ENCODE results near the gene ENTPD7.
"Not testable (repeated sequence)": the region's sequence is repeated elsewhere in the genome, so short reads cannot be mapped to it uniquely, and the experiment has no call there.

ENTPD7 gene

DNA sequence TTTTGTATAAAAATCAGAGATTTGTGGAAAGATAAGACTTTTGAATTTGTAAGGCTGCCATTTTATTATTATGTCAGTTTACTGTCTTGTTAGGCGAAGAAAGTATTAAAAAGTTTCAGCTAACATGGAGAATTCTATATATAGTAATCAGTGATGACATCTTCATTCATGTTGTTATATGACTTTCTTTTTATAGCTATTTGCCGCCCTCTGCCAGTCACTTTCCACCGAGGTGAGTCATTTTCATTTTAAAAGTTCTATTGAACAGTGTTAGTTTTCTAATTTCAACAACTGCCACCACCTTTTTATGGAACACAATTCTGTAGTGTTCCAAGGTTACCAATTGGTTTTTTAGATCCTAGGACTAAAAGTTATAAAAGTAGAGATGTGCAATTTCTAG lies 84.5 kb downstream of the ENTPD7 start:
- DNase-seq (ENCODE audit: low read depth in 2 of 2), result no peak

DNA sequence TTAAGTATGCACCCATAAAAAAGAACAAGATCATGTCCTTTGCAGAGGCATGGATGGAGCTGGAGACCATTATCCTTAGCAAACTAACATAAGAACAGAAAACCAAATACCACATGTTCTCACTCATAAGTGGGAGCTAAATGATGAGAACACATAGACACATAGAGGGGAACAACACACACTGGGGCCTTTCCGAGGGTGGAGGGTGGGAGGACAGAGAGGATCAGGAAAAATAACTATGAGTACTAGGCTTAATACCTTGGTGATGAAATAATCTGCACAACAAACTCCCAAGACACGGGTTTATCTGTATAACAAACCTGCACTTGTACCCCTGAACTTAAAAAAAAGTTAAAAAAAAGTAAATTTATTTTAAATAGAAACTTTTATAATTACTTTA lies 86.9 kb downstream of the ENTPD7 start:
- not testable (repeated sequence) for DNase-seq (ENCODE audit: low read depth in 2 of 2)

DNA sequence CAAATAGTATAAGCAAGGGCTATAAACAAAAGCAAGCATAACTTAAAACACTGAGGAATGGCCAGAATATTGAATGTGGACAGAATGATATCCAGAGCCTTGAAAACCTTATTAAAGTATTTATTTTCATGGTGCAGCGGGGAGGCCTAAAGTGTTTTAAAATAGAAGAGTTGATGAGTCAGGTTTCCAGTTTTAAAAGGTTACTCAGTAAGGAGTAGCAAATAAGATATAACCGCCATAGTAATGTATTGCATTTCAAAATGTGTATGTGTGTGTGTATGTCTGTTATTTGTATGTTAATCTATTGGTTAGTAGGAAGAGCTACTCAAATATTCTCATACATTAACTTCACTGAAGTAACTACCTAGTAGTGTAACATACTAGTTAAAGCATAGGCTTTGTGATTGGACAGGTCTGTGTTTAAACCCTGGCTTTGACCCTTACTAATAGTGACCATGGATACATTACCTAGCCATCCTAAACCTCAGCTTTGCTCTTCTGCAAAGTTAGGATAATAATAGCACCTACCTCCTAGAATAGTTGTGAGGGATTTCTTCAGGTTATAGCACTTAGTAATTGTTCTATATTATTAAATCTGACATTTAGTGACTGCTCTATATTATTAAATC lies 89.6 kb downstream of the ENTPD7 start:
- DNase-seq (ENCODE audit: low read depth in 2 of 2), result no peak

DNA sequence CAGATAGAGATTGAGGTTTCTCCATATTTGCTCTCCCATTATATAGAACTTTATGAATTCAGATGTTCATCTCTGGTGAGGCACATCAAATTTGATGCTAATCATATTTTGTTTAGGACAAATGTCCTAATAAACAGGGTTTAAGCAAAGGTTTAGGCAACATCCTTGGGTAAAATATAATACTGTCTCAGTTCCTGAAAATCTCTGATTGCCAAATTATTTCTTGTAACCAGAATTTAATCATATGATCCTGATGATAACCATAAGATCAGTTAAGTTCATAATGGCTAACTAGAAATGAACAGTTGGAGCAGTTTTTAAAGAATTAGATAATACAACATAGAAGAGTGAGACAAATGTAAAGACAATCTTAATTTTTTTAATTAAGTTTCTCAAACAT lies 91.3 kb downstream of the ENTPD7 start:
- DNase-seq (ENCODE audit: low read depth in 2 of 2), result no peak

DNA sequence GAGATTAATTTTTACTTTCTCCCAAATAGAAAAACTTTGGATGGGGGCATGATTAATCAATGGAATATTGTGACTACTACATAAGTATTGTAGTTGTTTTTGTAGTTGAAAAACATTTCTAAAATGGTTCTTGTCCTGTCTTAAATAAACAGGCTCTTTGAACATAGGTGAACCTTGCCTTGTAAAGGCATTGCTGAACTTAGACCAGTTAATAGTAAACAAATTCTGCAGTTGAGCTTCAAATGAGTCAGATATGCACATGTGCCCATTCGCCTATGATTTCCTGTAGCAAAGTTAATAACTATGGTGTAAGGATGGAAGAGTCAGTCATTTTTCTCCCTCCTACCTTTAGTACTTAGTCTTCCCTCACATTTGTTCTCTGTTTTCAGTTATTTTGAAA lies 95.4 kb downstream of the ENTPD7 start:
- no peak for DNase-seq (ENCODE audit: low read depth in 2 of 2)

Measured in stimulated activated CD4-positive, alpha-beta T cell treated with anti-CD3 and anti-CD28 coated beads, Interleukin-12 subunit alpha, Interleukin-12 subunit beta, amount 100 ng/mL, for 24 hours (primary cell).